Measurements from ENCODE around the gene FNDC8.

- TF ChIP-seq CTCF (IDR thresholded peaks at IDR 0.05) (no peak), POLR2A (IDR thresholded peaks at IDR 0.05) (no peak)
Measured at GRCh38 chr17:35167046-35167445, 45.6 kb downstream of the FNDC8 start.
